Measurements from ENCODE around the gene HTR3A.
"Not testable (repeated sequence)": the region's sequence is repeated elsewhere in the genome, so short reads cannot be mapped to it uniquely, and the experiment has no call there.

HTR3A gene

DNA sequence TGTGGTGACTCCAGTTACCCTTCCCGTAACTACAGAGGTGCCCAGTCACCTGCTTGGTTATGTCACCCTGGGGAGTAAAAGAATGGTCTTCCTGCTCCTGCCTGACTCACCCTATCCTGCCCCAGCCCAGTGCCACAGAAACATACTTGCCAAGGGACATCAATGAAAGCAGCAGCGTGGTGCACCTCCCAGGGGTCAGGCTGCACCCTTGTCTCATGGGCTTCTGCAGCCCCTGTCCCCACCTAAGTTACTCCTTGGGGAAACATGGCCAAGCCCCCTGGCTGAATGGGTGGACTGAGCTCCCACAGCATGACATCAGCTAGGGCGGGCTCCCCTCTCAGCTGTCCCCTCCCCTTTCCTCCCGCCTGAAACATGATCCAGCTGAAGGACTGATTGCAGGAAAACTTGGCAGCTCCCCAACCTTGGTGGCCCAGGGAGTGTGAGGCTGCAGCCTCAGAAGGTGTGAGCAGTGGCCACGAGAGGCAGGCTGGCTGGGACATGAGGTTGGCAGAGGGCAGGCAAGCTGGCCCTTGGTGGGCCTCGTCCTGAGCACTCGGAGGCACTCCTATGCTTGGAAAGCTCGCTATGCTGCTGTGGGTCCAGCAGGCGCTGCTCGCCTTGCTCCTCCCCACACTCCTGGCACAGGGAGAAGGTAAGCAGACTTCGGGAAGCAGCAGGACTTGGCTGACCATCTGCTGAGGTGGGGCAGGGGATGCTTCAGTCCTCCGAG is at the start of gene HTR3A:
Gene HTR3A (plus strand): TSS at position 368 of the 730 bp plus-strand sequence. CDS start 218 bp downstream, at position 586.
- no peak for TF ChIP-seq CTCF (conservative IDR thresholded peaks at IDR 0.05; ENCODE audit: low read depth, low read length)
- Histone ChIP-seq H3K4me2 (no peak within 1 kb of the TSS), H4K20me1 (ENCODE audit: insufficient read depth) (no peaks in the 10 kb centered on the region), H3K4me3 (IDR thresholded peaks at IDR 0.05; ENCODE audit: insufficient read depth, low read depth, low read length) (no peak within 1 kb of the TSS), H3K27me3 (ENCODE audit: insufficient read depth, low read depth) (no peaks in the 10 kb centered on the region), H3K27ac (no peak within 1 kb of the TSS), H2AFZ (ENCODE audit: low read depth) (no peak within 1 kb of the TSS), H3K36me3 (ENCODE audit: insufficient read depth) (no peaks in the 10 kb centered on the region), H3K79me2 (ENCODE audit: insufficient read depth, low read depth) (no peaks in the 10 kb centered on the region), H3K9ac (no peak within 1 kb of the TSS), H3K4me1 (ENCODE audit: low read depth, poor library complexity, severe bottlenecking) (no peaks in the 10 kb centered on the region)

DNA sequence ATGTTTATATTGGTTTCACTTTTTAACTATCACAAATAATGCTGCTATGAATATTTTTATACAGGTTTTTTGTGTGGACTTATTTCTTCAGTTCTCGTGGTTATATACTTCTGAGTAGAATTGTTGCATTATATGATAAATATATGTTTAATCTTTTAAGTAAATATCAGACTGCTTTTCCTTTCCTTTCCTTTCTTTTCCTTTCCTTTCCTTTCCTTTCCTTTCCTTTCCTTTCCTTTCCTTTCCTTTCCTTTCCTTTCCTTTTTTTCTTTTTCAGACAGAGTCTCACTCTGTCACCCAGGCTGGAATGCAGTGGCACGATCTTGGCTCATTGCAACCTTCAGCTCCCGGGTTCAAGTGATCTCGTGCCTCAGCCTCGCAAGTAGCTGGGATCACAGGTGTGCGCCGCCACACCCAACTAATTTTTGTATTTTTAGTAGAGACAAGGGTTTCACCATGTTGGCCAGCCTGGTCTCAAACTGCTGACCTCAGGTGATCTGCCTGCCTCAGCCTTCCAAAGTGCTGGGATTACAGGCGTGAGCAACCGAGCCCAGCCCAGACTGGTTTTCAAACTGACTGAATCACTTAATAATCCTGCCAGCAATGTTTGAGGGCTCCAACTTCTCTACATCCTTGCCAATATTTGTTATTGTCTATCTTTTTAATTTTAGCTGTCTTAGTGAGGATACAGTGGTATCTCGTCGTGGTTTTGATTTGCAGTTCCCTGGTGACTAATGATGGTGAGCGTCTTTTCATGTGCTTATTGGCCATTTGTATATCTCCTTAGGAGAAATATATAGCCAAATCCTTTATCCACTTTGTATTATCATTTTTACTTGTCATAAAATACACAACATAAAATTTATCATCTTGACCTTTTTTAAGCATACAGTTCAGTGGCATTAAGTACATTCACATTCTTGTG is 48.4 kb upstream of the HTR3A start:
- Histone ChIP-seq H3K4me3 (IDR thresholded peaks at IDR 0.05; ENCODE audit: insufficient read depth, low read depth, low read length) (no peak overlapping the region), H3K27ac (no peak overlapping the region), H3K4me1 (ENCODE audit: low read depth, poor library complexity, severe bottlenecking) (no peaks in the 10 kb centered on the region), H4K20me1 (ENCODE audit: insufficient read depth) (no peaks in the 10 kb centered on the region), H3K36me3 (ENCODE audit: insufficient read depth) (no peaks in the 10 kb centered on the region), H2AFZ (ENCODE audit: low read depth) (no peak overlapping the region), H3K9ac (no peak overlapping the region), H3K79me2 (ENCODE audit: insufficient read depth, low read depth) (no peaks in the 10 kb centered on the region), H3K4me2 (no peak overlapping the region), H3K27me3 (ENCODE audit: insufficient read depth, low read depth) (no peaks in the 10 kb centered on the region)
- TF ChIP-seq CTCF (conservative IDR thresholded peaks at IDR 0.05; ENCODE audit: low read depth, low read length), result no peak

DNA sequence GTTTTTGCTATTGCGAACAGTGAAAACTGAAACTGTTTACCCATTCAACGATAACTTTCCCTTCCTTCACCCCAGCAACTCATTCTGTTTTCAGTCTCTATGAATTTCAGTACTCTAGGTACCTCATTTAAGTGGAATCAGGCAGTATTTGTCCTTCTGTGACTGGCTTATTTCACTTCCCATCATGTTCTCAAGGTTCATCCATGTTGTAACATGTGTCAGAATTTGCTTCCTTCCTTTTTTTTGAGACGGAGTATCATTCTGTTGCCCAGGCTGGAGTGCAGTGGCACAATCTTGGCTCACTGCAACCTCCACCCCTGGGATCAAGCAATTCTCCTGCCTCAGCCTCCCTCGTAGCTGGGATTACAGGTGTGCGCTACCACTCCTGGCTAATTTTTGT is 46.6 kb upstream of the HTR3A start:
- no peak overlapping the region for H3K4me2 ChIP-seq
- no peaks in the 10 kb centered on the region for H3K27me3 ChIP-seq (ENCODE audit: insufficient read depth, low read depth)
- no peaks in the 10 kb centered on the region for H3K79me2 ChIP-seq (ENCODE audit: insufficient read depth, low read depth)
- TF ChIP-seq CTCF (conservative IDR thresholded peaks at IDR 0.05; ENCODE audit: low read depth, low read length), result no peak
- H3K36me3 ChIP-seq (ENCODE audit: insufficient read depth), result no peaks in the 10 kb centered on the region
- H3K4me1 ChIP-seq (ENCODE audit: low read depth, poor library complexity, severe bottlenecking), result no peaks in the 10 kb centered on the region
- no peak overlapping the region for H3K4me3 ChIP-seq (IDR thresholded peaks at IDR 0.05; ENCODE audit: insufficient read depth, low read depth, low read length)
- H2AFZ ChIP-seq (ENCODE audit: low read depth), result no peak overlapping the region
- H3K27ac ChIP-seq, result no peak overlapping the region
- no peak overlapping the region for H3K9ac ChIP-seq
- H4K20me1 ChIP-seq (ENCODE audit: insufficient read depth), result no peaks in the 10 kb centered on the region

DNA sequence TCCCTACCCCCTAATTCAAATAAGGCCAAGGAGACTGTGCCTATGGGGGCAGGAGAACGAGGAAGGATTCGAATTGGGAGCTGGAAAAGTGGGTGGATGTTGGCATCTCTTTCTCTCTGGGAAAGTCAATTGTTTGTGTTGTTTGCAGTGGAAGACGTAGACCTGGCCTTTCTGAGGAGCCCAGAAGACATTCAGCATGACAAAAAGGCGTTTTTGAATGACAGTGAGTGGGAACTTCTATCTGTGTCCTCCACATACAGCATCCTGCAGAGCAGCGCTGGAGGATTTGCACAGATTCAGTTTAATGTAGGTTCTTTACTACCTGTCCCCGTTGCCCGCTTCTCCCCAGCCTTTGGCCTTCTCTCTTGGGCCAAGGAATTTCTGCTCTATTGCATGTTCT is 42.1 kb upstream of the HTR3A start:
- no peak overlapping the region for H3K9ac ChIP-seq
- H3K4me3 ChIP-seq (IDR thresholded peaks at IDR 0.05; ENCODE audit: insufficient read depth, low read depth, low read length), result no peak overlapping the region
- H3K36me3 ChIP-seq (ENCODE audit: insufficient read depth), result no peaks in the 10 kb centered on the region
- H3K27ac ChIP-seq, result no peak overlapping the region
- H2AFZ ChIP-seq (ENCODE audit: low read depth), result no peak overlapping the region
- no peaks in the 10 kb centered on the region for H3K4me1 ChIP-seq (ENCODE audit: low read depth, poor library complexity, severe bottlenecking)
- H3K4me2 ChIP-seq, result no peak overlapping the region
- no peaks in the 10 kb centered on the region for H3K27me3 ChIP-seq (ENCODE audit: insufficient read depth, low read depth)
- H3K79me2 ChIP-seq (ENCODE audit: insufficient read depth, low read depth), result no peaks in the 10 kb centered on the region
- H4K20me1 ChIP-seq (ENCODE audit: insufficient read depth), result no peaks in the 10 kb centered on the region
- no peak for TF ChIP-seq CTCF (conservative IDR thresholded peaks at IDR 0.05; ENCODE audit: low read depth, low read length)

GRCh38 chr11:113934193-113934592 is 40.7 kb upstream of the HTR3A start:
- not testable (repeated sequence) for H2AFZ ChIP-seq (ENCODE audit: low read depth); H3K9ac ChIP-seq; H4K20me1 ChIP-seq (ENCODE audit: insufficient read depth); H3K27ac ChIP-seq; H3K79me2 ChIP-seq (ENCODE audit: insufficient read depth, low read depth); H3K4me3 ChIP-seq (IDR thresholded peaks at IDR 0.05; ENCODE audit: insufficient read depth, low read depth, low read length); H3K36me3 ChIP-seq (ENCODE audit: insufficient read depth); H3K4me1 ChIP-seq (ENCODE audit: low read depth, poor library complexity, severe bottlenecking); H3K27me3 ChIP-seq (ENCODE audit: insufficient read depth, low read depth); H3K4me2 ChIP-seq

All from KMS-11 (cell line).